Stomach (tissue), 9 donors: ENCODE results near the gene KLK5. TPM values are rescaled to one million over a fixed set of nuclear protein-coding genes. Genes with fewer than 3 reads are reported as not detected.

Experiments used
- DNase-seq, 2 donors: peaks; one replicate each; pipeline versions ENCODE4 v3.0.0 to v3.0.0-alpha.2; 2013 to 2019
- H3K27ac ChIP-seq, 5 donors: fragments of 200-600 bp in 4 of 5; sonication (generic) in 4 of 5; one replicate each; pipeline ENCODE4 v1.5.1; 2013 to 2019; ENCODE audit warnings: mild to moderate bottlenecking in 1 of 5, moderate library complexity in 1 of 5
- H3K27me3 ChIP-seq, 3 donors: fragments of 200-600 bp; sonication (generic); one replicate each; pipeline ENCODE4 v1.5.1; 2017 to 2019; ENCODE audit warnings: mixed run types in 1 of 3
- H3K36me3 ChIP-seq, 4 donors: fragments of 200-600 bp; sonication (generic); 1 replicate in 3 of 4; 2 replicates in 1 of 4; pipeline ENCODE4 v1.5.1; 2016 to 2019
- H3K4me1 ChIP-seq, 4 donors: fragments of 200-600 bp; sonication (generic); one replicate each; pipeline ENCODE4 v1.5.1; 2016 to 2019
- H3K4me3 ChIP-seq, 4 donors: fragments of 200-600 bp; sonication (generic) in 3 of 4; one replicate each; pipeline ENCODE4 v1.5.1; 2016 to 2019; ENCODE audit warnings: mild to moderate bottlenecking in 1 of 4
- H3K9me3 ChIP-seq, 4 donors: fragments of 200-600 bp; sonication (generic); one replicate each; pipeline ENCODE4 v1.5.1; 2016 to 2019
- EP300 ChIP-seq: sonication (generic); formaldehyde crosslinking; IDR thresholded peaks from one replicate; pipeline ENCODE4 v1.6.1; 2017; ENCODE audit warnings: antibody characterized with exemption
- POLR2A ChIP-seq, 4 donors: fragments of 450-650 bp; IDR thresholded peaks; one replicate each; pipeline ENCODE4 v1.6.1; 2016; ENCODE audit warnings: antibody characterized with exemption in 4 of 4, control low read depth in 2 of 4, mild to moderate bottlenecking in 1 of 4, moderate library complexity in 1 of 4
- POLR2AphosphoS5 ChIP-seq, 3 donors: sonication (generic); formaldehyde crosslinking; IDR thresholded peaks; one replicate each; pipeline ENCODE4 v1.6.1; 2016; ENCODE audit warnings: antibody characterized with exemption in 3 of 3
- WGBS, 5 donors: extraction: QIAGEN DNeasy Blood & Tissue Kit in 3 of 5; methylation state at CpG; one replicate each; pipeline versions ENCODE4 v1.1.5 to v1.1.7; 2013 to 2018; 5-methylcytosine and 5-hydroxymethylcytosine counted together
- intact Hi-C: fragments of 100-400 bp; cut with DNase I; formaldehyde crosslinking; loops from one replicate; pipeline ENCODE4 v1.15.1; 2023; ENCODE audit warnings: low total_unique reads
- polyA plus RNA-seq, 3 donors: library from polyadenylated mRNA; stranded (reverse); fragments of 200-250 nt; gene quantifications; one replicate each; pipeline ENCODE4 v1.2.3, GENCODE V29; 2013
- total RNA-seq, 5 donors: library from RNA; depleted of rRNA; stranded (reverse); fragments of >200 nt; gene quantifications; one replicate each; pipeline versions ENCODE4 v1.1.0 to v1.2.3, GENCODE V29; 2014 to 2016
- TF ChIP-seq, protein P1 (sequence below), 7 experiments: fragments of 450-650 bp in 4 of 7; fragments of 200-600 bp in 3 of 7; sonication (generic) in 3 of 7; IDR thresholded peaks; one replicate each; pipeline ENCODE4 v1.5.1; 2016 to 2019; ENCODE audit warnings: antibody characterized with exemption in 7 of 7, control low read depth in 2 of 7, mild to moderate bottlenecking in 1 of 7
- donor health status: healthy with polysubstance abuse.
- donor health status: Bipolar disorder and iron deficiency.
- donor health status: healthy.

KLK5 gene
- total and polyA plus RNA-seq, 8 donors = 10.4 TPM; not detected in 7

- no peak for TF ChIP-seq EP300
- TF ChIP-seq, protein P1, sequence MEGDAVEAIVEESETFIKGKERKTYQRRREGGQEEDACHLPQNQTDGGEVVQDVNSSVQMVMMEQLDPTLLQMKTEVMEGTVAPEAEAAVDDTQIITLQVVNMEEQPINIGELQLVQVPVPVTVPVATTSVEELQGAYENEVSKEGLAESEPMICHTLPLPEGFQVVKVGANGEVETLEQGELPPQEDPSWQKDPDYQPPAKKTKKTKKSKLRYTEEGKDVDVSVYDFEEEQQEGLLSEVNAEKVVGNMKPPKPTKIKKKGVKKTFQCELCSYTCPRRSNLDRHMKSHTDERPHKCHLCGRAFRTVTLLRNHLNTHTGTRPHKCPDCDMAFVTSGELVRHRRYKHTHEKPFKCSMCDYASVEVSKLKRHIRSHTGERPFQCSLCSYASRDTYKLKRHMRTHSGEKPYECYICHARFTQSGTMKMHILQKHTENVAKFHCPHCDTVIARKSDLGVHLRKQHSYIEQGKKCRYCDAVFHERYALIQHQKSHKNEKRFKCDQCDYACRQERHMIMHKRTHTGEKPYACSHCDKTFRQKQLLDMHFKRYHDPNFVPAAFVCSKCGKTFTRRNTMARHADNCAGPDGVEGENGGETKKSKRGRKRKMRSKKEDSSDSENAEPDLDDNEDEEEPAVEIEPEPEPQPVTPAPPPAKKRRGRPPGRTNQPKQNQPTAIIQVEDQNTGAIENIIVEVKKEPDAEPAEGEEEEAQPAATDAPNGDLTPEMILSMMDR (IDR thresholded peaks at IDR 0.05) = peak in 5 of 7 experiments; percentile 15 to 78 (median 68)
- TF ChIP-seq POLR2A (IDR thresholded peaks at IDR 0.05) = no peak
- H3K27me3 ChIP-seq = peaks cover 0 to 62% (median 13%) of the 10 kb centered on the region in 3 donors
- no peak overlapping the region for H3K4me3 ChIP-seq
- H3K36me3 ChIP-seq = no peaks in the 10 kb centered on the region
- H3K4me1 ChIP-seq = peaks cover 0 to 11% (median 8%) of the 10 kb centered on the region in 4 donors
- 29 to 41% (median 31%) methylated on average over 19 to 21 of the region's 21 CpGs for WGBS, 5 donors
- peak; percentile 75 to 94 for DNase-seq
- intact Hi-C loops = no loop called here
- H3K9me3 ChIP-seq = no peaks in the 10 kb centered on the region
- no peak overlapping the region for H3K27ac ChIP-seq
These were observed 30.5 kb downstream of the KLK5 start for GRCh38 chr19:50922317-50922853.

- intact Hi-C loops = no loop called here
- DNase-seq = peak in 1 of 2 donors; percentile 14
These were observed 31.2 kb downstream of the KLK5 start for GRCh38 chr19:50921426-50922316.

GRCh38 chr19:50916069-50916468, 36.8 kb downstream of the KLK5 start:
- 60 to 88% (median 76%) methylated on average over 2 of the region's 2 CpGs for WGBS, 5 donors
- intact Hi-C loops = no loop called here
- Histone ChIP-seq H3K9me3 (no peaks in the 10 kb centered on the region), H3K36me3 (no peaks in the 10 kb centered on the region), H3K4me1 (no peaks in the 10 kb centered on the region), H3K4me3 (no peak overlapping the region), H3K27me3 (peaks cover 0 to 81% (median 32%) of the 10 kb centered on the region in 3 donors), H3K27ac (no peak overlapping the region)
- DNase-seq = no peak
- no peak for TF ChIP-seq POLR2A (IDR thresholded peaks at IDR 0.05)
- no peak for TF ChIP-seq POLR2AphosphoS5 (IDR thresholded peaks at IDR 0.05)
- TF ChIP-seq, protein P1 (IDR thresholded peaks at IDR 0.05) = no peak
- no peak for TF ChIP-seq EP300

More at GRCh38 chr19:50921426-50922316, 31.2 kb downstream of the KLK5 start:
- H3K4me3 ChIP-seq = no peak overlapping the region
- no peaks in the 10 kb centered on the region for H3K36me3 ChIP-seq
- TF ChIP-seq POLR2AphosphoS5 (IDR thresholded peaks at IDR 0.05) (no peak), EP300 (no peak), POLR2A (IDR thresholded peaks at IDR 0.05) (no peak)
- TF ChIP-seq, protein P1 (IDR thresholded peaks at IDR 0.05) = no peak
- H3K27me3 ChIP-seq = peaks cover 0 to 63% (median 13%) of the 10 kb centered on the region in 3 donors
- 3 to 5% (median 4%) methylated on average over 12 of the region's 12 CpGs for WGBS, 5 donors
- no peaks in the 10 kb centered on the region for H3K9me3 ChIP-seq
- peaks cover 0 to 11% (median 8%) of the 10 kb centered on the region in 4 donors for H3K4me1 ChIP-seq
- H3K27ac ChIP-seq = no peak overlapping the region

- peaks cover 12 to 88% (median 54%) of the 10 kb centered on the region in 3 donors for H3K27me3 ChIP-seq
- H3K27ac ChIP-seq = no peak overlapping the region
- TF ChIP-seq POLR2A (IDR thresholded peaks at IDR 0.05) = no peak
- TF ChIP-seq POLR2AphosphoS5 (IDR thresholded peaks at IDR 0.05) = no peak
- TF ChIP-seq, protein P1 (IDR thresholded peaks at IDR 0.05) = no peak
- TF ChIP-seq EP300 = no peak
- peaks cover 0 to 11% (median 8%) of the 10 kb centered on the region in 4 donors for H3K4me1 ChIP-seq
- 6 to 10% (median 9%) methylated on average over 29 of the region's 29 CpGs for WGBS, 5 donors
- intact Hi-C loops = no loop called here
- DNase-seq = no peak
- H3K9me3 ChIP-seq = no peaks in the 10 kb centered on the region
- no peaks in the 10 kb centered on the region for H3K36me3 ChIP-seq
- no peak overlapping the region for H3K4me3 ChIP-seq
These were observed 39.8 kb downstream of the KLK5 start for GRCh38 chr19:50912727-50913716.
